ENCODE measurements around the gene ZNF808.
"Not testable (repeated sequence)": the region's sequence is repeated elsewhere in the genome, so short reads cannot be mapped to it uniquely, and the experiment has no call there.

The ZNF808 gene

GRCh38 chr19:52500991-52501390 lies 26.5 kb upstream of the ZNF808 start:
- not testable (repeated sequence) for H3K9ac ChIP-seq (ENCODE audit: low read depth in 1 of 2, low read length in 2 of 2); H3K36me3 ChIP-seq (ENCODE audit: control insufficient read depth in 2 of 2, insufficient read depth in 2 of 2, low read length in 2 of 2); H3K4me3 ChIP-seq (ENCODE audit: low read length in 2 of 2); H3K9me3 ChIP-seq (ENCODE audit: control insufficient read depth in 2 of 2, low read length in 2 of 2); H3K4me1 ChIP-seq (ENCODE audit: control insufficient read depth in 2 of 2, insufficient read depth in 2 of 2, low read length in 2 of 2); H3K27me3 ChIP-seq (ENCODE audit: control insufficient read depth in 2 of 2, insufficient read depth in 2 of 2, low read length in 2 of 2); H3K27ac ChIP-seq (ENCODE audit: low read depth in 2 of 2, low read length in 2 of 2)

- Histone ChIP-seq H3K27ac (ENCODE audit: low read depth in 2 of 2, low read length in 2 of 2) (no peak overlapping the region), H3K27me3 (ENCODE audit: control insufficient read depth in 2 of 2, insufficient read depth in 2 of 2, low read length in 2 of 2) (no peaks in the 10 kb centered on the region), H3K9ac (ENCODE audit: low read depth in 1 of 2, low read length in 2 of 2) (no peak overlapping the region), H3K4me3 (ENCODE audit: low read length in 2 of 2) (no peak overlapping the region), H3K4me1 (ENCODE audit: control insufficient read depth in 2 of 2, insufficient read depth in 2 of 2, low read length in 2 of 2) (no peaks in the 10 kb centered on the region), H3K9me3 (ENCODE audit: control insufficient read depth in 2 of 2, low read length in 2 of 2) (peaks cover 7 to 14% of the 10 kb centered on the region in 2 donors), H3K36me3 (ENCODE audit: control insufficient read depth in 2 of 2, insufficient read depth in 2 of 2, low read length in 2 of 2) (peaks cover 0 to 4% of the 10 kb centered on the region in 2 donors)
These were observed 20.2 kb upstream of the ZNF808 start for GRCh38 chr19:52507266-52507665.

- H3K36me3 ChIP-seq (ENCODE audit: control insufficient read depth in 2 of 2, insufficient read depth in 2 of 2, low read length in 2 of 2): no peaks in the 10 kb centered on the region
- H3K9me3 ChIP-seq (ENCODE audit: control insufficient read depth in 2 of 2, low read length in 2 of 2): peaks cover 2 to 12% of the 10 kb centered on the region in 2 donors
- no peaks in the 10 kb centered on the region for H3K27me3 ChIP-seq (ENCODE audit: control insufficient read depth in 2 of 2, insufficient read depth in 2 of 2, low read length in 2 of 2)
- no peak overlapping the region for H3K4me3 ChIP-seq (ENCODE audit: low read length in 2 of 2)
- no peaks in the 10 kb centered on the region for H3K4me1 ChIP-seq (ENCODE audit: control insufficient read depth in 2 of 2, insufficient read depth in 2 of 2, low read length in 2 of 2)
- no peak overlapping the region for H3K27ac ChIP-seq (ENCODE audit: low read depth in 2 of 2, low read length in 2 of 2)
- H3K9ac ChIP-seq (ENCODE audit: low read depth in 1 of 2, low read length in 2 of 2): no peak overlapping the region
These were observed 11.3 kb upstream of the ZNF808 start for GRCh38 chr19:52516191-52516590.

GRCh38 chr19:52518646-52519045 lies 8.8 kb upstream of the ZNF808 start:
- Histone ChIP-seq H3K36me3 (ENCODE audit: control insufficient read depth in 2 of 2, insufficient read depth in 2 of 2, low read length in 2 of 2) (no peaks in the 10 kb centered on the region), H3K4me1 (ENCODE audit: control insufficient read depth in 2 of 2, insufficient read depth in 2 of 2, low read length in 2 of 2) (no peaks in the 10 kb centered on the region), H3K9me3 (ENCODE audit: control insufficient read depth in 2 of 2, low read length in 2 of 2) (peaks cover 2 to 8% of the 10 kb centered on the region in 2 donors)

GRCh38 chr19:52519175-52519574 lies 8.3 kb upstream of the ZNF808 start:
- H3K27ac ChIP-seq (ENCODE audit: low read depth in 2 of 2, low read length in 2 of 2); H3K27me3 ChIP-seq (ENCODE audit: control insufficient read depth in 2 of 2, insufficient read depth in 2 of 2, low read length in 2 of 2); H3K36me3 ChIP-seq (ENCODE audit: control insufficient read depth in 2 of 2, insufficient read depth in 2 of 2, low read length in 2 of 2); H3K9ac ChIP-seq (ENCODE audit: low read depth in 1 of 2, low read length in 2 of 2); H3K9me3 ChIP-seq (ENCODE audit: control insufficient read depth in 2 of 2, low read length in 2 of 2); H3K4me3 ChIP-seq (ENCODE audit: low read length in 2 of 2); H3K4me1 ChIP-seq (ENCODE audit: control insufficient read depth in 2 of 2, insufficient read depth in 2 of 2, low read length in 2 of 2): not testable (repeated sequence)

More at GRCh38 chr19:52518646-52519045, 8.8 kb upstream of the ZNF808 start:
- H3K27me3 ChIP-seq (ENCODE audit: control insufficient read depth in 2 of 2, insufficient read depth in 2 of 2, low read length in 2 of 2): no peaks in the 10 kb centered on the region
- no peak overlapping the region for H3K9ac ChIP-seq (ENCODE audit: low read depth in 1 of 2, low read length in 2 of 2)
- H3K4me3 ChIP-seq (ENCODE audit: low read length in 2 of 2): no peak overlapping the region
- no peak overlapping the region for H3K27ac ChIP-seq (ENCODE audit: low read depth in 2 of 2, low read length in 2 of 2)

GRCh38 chr19:52520013-52520412 lies 7.5 kb upstream of the ZNF808 start:
- Histone ChIP-seq H3K27ac (ENCODE audit: low read depth in 2 of 2, low read length in 2 of 2) (no peak overlapping the region), H3K4me1 (ENCODE audit: control insufficient read depth in 2 of 2, insufficient read depth in 2 of 2, low read length in 2 of 2) (no peaks in the 10 kb centered on the region), H3K9me3 (ENCODE audit: control insufficient read depth in 2 of 2, low read length in 2 of 2) (peaks cover 0 to 6% of the 10 kb centered on the region in 2 donors), H3K9ac (ENCODE audit: low read depth in 1 of 2, low read length in 2 of 2) (no peak overlapping the region), H3K27me3 (ENCODE audit: control insufficient read depth in 2 of 2, insufficient read depth in 2 of 2, low read length in 2 of 2) (no peaks in the 10 kb centered on the region), H3K36me3 (ENCODE audit: control insufficient read depth in 2 of 2, insufficient read depth in 2 of 2, low read length in 2 of 2) (no peaks in the 10 kb centered on the region), H3K4me3 (ENCODE audit: low read length in 2 of 2) (no peak overlapping the region)

GRCh38 chr19:52522551-52522950 lies 4.9 kb upstream of the ZNF808 start:
- Histone ChIP-seq H3K27me3 (ENCODE audit: control insufficient read depth in 2 of 2, insufficient read depth in 2 of 2, low read length in 2 of 2) (no peaks in the 10 kb centered on the region), H3K9ac (ENCODE audit: low read depth in 1 of 2, low read length in 2 of 2) (no peak overlapping the region), H3K4me1 (ENCODE audit: control insufficient read depth in 2 of 2, insufficient read depth in 2 of 2, low read length in 2 of 2) (peaks cover 0 to 3% of the 10 kb centered on the region in 2 donors), H3K27ac (ENCODE audit: low read depth in 2 of 2, low read length in 2 of 2) (no peak overlapping the region), H3K4me3 (ENCODE audit: low read length in 2 of 2) (no peak overlapping the region), H3K9me3 (ENCODE audit: control insufficient read depth in 2 of 2, low read length in 2 of 2) (peaks cover 0 to 2% of the 10 kb centered on the region in 2 donors), H3K36me3 (ENCODE audit: control insufficient read depth in 2 of 2, insufficient read depth in 2 of 2, low read length in 2 of 2) (no peaks in the 10 kb centered on the region)

- no peak overlapping the region for H3K9ac ChIP-seq (ENCODE audit: low read depth in 1 of 2, low read length in 2 of 2)
- no peak overlapping the region for H3K4me3 ChIP-seq (ENCODE audit: low read length in 2 of 2)
- no peak overlapping the region for H3K27ac ChIP-seq (ENCODE audit: low read depth in 2 of 2, low read length in 2 of 2)
- no peaks in the 10 kb centered on the region for H3K27me3 ChIP-seq (ENCODE audit: control insufficient read depth in 2 of 2, insufficient read depth in 2 of 2, low read length in 2 of 2)
- H3K9me3 ChIP-seq (ENCODE audit: control insufficient read depth in 2 of 2, low read length in 2 of 2): peaks cover 0 to 2% of the 10 kb centered on the region in 2 donors
- H3K4me1 ChIP-seq (ENCODE audit: control insufficient read depth in 2 of 2, insufficient read depth in 2 of 2, low read length in 2 of 2): peaks cover 8 to 11% of the 10 kb centered on the region in 2 donors
- H3K36me3 ChIP-seq (ENCODE audit: control insufficient read depth in 2 of 2, insufficient read depth in 2 of 2, low read length in 2 of 2): no peaks in the 10 kb centered on the region
These were observed 3.4 kb upstream of the ZNF808 start for GRCh38 chr19:52524086-52524485.

GRCh38 chr19:52527956-52528351 lies 486 bp downstream of the ZNF808 start:
- peak overlapping the region; percentile 91 to 98 for H3K9ac ChIP-seq (ENCODE audit: low read depth in 1 of 2, low read length in 2 of 2)
- H3K27me3 ChIP-seq (ENCODE audit: control insufficient read depth in 2 of 2, insufficient read depth in 2 of 2, low read length in 2 of 2): no peaks in the 10 kb centered on the region
- H3K27ac ChIP-seq (ENCODE audit: low read depth in 2 of 2, low read length in 2 of 2): peak overlapping the region; percentile 87 to 92
- peaks cover 2 to 4% of the 10 kb centered on the region in 2 donors for H3K36me3 ChIP-seq (ENCODE audit: control insufficient read depth in 2 of 2, insufficient read depth in 2 of 2, low read length in 2 of 2)
- H3K4me1 ChIP-seq (ENCODE audit: control insufficient read depth in 2 of 2, insufficient read depth in 2 of 2, low read length in 2 of 2): peaks cover 8 to 11% of the 10 kb centered on the region in 2 donors
- H3K9me3 ChIP-seq (ENCODE audit: control insufficient read depth in 2 of 2, low read length in 2 of 2): peaks cover 0 to 2% of the 10 kb centered on the region in 2 donors
- peak overlapping the region; percentile 82 to 95 for H3K4me3 ChIP-seq (ENCODE audit: low read length in 2 of 2)

- Histone ChIP-seq H3K4me3 (ENCODE audit: low read length in 2 of 2) (no peak overlapping the region), H3K4me1 (ENCODE audit: control insufficient read depth in 2 of 2, insufficient read depth in 2 of 2, low read length in 2 of 2) (peaks cover 7 to 8% of the 10 kb centered on the region in 2 donors), H3K27ac (ENCODE audit: low read depth in 2 of 2, low read length in 2 of 2) (no peak overlapping the region), H3K9ac (ENCODE audit: low read depth in 1 of 2, low read length in 2 of 2) (no peak overlapping the region), H3K36me3 (ENCODE audit: control insufficient read depth in 2 of 2, insufficient read depth in 2 of 2, low read length in 2 of 2) (peaks cover 7 to 19% of the 10 kb centered on the region in 2 donors), H3K9me3 (ENCODE audit: control insufficient read depth in 2 of 2, low read length in 2 of 2) (peaks cover 0 to 6% of the 10 kb centered on the region in 2 donors), H3K27me3 (ENCODE audit: control insufficient read depth in 2 of 2, insufficient read depth in 2 of 2, low read length in 2 of 2) (no peaks in the 10 kb centered on the region)
These were observed 5.0 kb downstream of the ZNF808 start for GRCh38 chr19:52532480-52532879.

GRCh38 chr19:52533901-52534300 lies 6.4 kb downstream of the ZNF808 start:
- Histone ChIP-seq H3K36me3 (ENCODE audit: control insufficient read depth in 2 of 2, insufficient read depth in 2 of 2, low read length in 2 of 2) (peaks cover 7 to 19% of the 10 kb centered on the region in 2 donors), H3K27ac (ENCODE audit: low read depth in 2 of 2, low read length in 2 of 2) (no peak overlapping the region), H3K27me3 (ENCODE audit: control insufficient read depth in 2 of 2, insufficient read depth in 2 of 2, low read length in 2 of 2) (no peaks in the 10 kb centered on the region), H3K9ac (ENCODE audit: low read depth in 1 of 2, low read length in 2 of 2) (no peak overlapping the region), H3K9me3 (ENCODE audit: control insufficient read depth in 2 of 2, low read length in 2 of 2) (peaks cover 0 to 6% of the 10 kb centered on the region in 2 donors), H3K4me1 (ENCODE audit: control insufficient read depth in 2 of 2, insufficient read depth in 2 of 2, low read length in 2 of 2) (no peaks in the 10 kb centered on the region), H3K4me3 (ENCODE audit: low read length in 2 of 2) (no peak overlapping the region)
